Activated CD4-positive, alpha-beta T cell treated with anti-CD3 and anti-CD28 coated beads, Interleukin-2, amount 50 U/mL, for 48 hours (primary cell): ENCODE results near the gene SYCP3.
"Not testable (repeated sequence)": the region's sequence is repeated elsewhere in the genome, so short reads cannot be mapped to it uniquely, and the experiment has no call there.

Experiments
- DNase-seq, 2 experiments: peaks; one replicate each; pipeline ENCODE4 v3.0.0-alpha.2; 2020

Gene SYCP3

GRCh38 chr12:101759396-101760047 lies 20.3 kb upstream of the SYCP3 start:
- no peak for DNase-seq

- no peak for DNase-seq
These were observed 10.9 kb upstream of the SYCP3 start for GRCh38 chr12:101750152-101750551.

DNA sequence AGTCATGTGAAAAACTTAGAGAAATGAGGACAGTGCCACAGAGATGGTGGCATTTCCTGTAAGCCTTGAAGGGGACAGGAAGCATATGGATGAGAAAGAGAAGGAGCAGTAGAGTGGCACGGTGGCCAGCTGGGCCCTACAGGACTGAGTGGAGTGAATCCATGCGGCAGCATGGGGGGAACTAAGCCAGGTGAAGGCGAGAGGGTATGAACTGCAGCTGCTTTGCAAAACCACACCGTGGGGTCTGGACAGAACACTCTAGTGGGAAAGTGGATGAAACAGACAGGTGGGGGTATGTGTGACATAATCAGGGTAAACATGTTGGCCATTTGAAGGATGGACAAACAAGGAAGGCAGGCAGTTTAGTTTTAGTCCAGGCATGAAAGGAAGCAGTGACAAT lies 10.4 kb upstream of the SYCP3 start:
- DNase-seq = no peak

- no peak for DNase-seq
These were observed 9.6 kb upstream of the SYCP3 start for GRCh38 chr12:101748907-101749306.

DNA sequence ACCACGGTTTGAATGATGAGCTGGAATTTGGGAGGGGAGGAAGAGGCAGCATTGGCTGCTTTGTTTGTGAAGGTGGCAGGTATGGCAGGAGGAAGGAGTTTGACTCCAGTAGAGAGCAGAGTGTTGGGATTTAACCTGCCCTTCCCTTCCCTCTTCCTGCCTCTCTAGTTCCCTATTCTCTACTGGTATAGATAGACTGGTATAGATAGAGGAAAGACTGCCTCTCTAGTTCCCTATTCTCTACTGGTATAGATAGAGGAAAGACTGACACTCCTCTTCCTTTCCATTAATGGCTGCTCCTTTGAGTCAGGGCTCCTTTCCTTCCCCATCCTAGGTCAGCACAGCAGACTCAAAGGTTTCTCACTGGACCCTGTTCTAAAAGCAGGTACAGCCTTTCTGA lies 8.4 kb upstream of the SYCP3 start:
- no peak for DNase-seq

DNA sequence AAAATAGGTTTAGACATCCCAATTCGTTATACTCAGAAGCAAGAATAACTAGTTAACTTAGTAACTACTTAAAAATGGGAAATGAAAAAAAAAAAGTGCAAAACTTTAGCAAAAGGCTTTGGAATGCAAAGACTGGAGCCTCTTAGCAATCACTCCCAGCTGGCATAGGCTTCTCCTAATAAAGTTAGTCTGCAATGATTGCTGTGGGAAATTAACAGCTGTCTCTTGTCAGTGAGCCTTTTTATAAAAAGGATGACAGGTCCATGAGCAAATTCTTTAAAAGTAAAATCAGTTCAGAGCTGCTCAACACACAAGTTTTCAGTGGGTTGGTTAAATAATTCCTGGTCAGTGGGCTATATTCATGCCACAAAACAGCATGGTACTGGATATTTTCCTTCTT lies 7.4 kb upstream of the SYCP3 start:
- DNase-seq = no peak

DNA sequence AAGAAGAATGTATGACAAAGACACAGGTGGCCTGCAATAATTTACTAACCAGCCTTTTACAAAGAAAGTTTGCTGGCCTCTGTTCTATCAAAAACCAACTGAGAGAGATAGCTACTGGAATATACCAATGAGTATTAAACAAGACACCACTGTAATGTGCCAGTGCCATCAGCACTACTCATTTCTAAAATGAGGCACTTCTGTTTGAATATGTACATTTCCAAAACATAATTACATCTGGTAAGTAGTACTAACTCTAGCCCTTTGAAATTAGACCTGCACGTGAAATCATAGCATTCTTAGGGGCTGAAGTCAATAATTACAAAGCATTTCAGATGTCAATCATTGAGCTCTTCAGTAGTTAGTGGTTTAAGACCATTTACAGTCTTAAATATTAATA lies 6.9 kb upstream of the SYCP3 start:
- DNase-seq = no peak

- no peak for DNase-seq
These were observed 6.2 kb upstream of the SYCP3 start for GRCh38 chr12:101745481-101745880.

DNA sequence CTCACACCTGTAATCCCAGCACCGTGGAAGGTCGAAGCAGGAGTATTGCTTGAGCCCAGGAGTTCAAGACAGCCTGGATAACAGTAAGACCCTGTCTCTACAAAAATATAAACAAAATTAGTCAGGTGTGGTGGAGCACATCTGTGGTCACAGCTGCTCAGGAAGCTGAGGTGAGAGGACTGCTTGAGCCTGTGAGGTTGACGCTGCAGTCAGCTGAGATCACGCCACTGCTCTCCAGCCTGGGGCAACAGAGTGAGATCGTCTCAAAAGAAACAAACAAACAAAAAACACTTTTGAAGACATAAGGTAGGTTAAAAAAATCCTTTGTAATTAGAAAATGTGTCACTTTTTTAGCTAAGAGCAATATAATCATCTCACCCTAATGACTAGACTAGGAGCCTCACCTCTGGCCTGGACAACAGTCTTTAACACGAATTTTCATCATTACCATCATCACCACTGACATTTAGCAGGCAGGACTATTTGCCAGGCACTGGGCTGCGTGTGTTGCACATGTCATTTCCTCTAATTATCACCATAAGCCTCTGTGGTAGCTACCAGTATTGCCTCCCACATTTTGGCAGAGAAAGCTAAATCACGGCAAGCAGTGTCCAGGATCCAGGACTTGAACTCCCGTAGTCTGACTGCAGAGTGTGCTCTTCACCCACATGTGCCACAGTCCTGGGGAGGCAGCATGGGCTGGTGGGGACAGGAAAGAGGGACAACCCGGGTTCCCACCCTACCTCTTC lies 4.6 kb upstream of the SYCP3 start:
- DNase-seq = no peak

- DNase-seq = no peak
These were observed 4.0 kb upstream of the SYCP3 start for GRCh38 chr12:101743242-101743641.

DNA sequence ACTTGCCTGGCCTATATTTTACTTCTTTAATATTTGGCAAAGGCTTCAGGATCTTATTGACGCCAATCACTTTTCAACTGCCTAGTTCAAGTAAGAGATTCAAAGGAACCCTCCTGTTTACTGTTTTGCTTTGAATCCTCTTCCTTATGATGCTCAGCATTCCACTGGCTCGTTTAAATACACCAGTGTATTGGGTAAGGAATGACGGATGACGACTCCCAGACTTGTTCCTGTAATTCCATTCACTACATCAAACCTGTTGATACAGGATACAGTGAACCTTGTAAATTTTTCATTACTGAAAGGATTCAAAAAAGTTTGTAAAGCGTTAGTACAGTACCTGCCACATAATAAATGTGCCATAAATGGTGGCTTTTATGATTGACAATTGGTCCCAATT lies 1.7 kb upstream of the SYCP3 start:
- no peak for DNase-seq

GRCh38 chr12:101740566-101740965 lies 1.3 kb upstream of the SYCP3 start:
- no peak for DNase-seq

GRCh38 chr12:101737476-101737875 lies 1.8 kb downstream of the SYCP3 start:
- DNase-seq = no peak

DNA sequence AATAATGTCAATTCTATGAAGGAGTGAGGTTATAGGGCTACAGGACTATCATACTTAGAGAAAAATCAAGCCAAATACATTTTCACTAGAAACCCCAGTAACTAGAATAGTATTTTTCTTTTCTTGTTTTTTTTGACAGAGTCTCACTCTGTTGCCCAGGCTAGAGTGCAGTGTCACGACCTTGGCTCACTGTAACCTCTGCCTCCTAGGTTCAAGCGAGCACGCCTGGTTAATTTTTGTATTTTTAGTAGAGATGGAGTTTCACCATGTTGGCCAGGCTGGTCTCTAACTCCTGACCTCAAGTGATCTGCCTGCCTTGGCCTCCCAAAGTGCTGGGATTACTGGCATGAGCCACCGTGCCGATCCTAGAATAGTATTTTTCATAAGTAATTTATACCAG lies 4.8 kb downstream of the SYCP3 start:
- not testable (repeated sequence) for DNase-seq

DNA sequence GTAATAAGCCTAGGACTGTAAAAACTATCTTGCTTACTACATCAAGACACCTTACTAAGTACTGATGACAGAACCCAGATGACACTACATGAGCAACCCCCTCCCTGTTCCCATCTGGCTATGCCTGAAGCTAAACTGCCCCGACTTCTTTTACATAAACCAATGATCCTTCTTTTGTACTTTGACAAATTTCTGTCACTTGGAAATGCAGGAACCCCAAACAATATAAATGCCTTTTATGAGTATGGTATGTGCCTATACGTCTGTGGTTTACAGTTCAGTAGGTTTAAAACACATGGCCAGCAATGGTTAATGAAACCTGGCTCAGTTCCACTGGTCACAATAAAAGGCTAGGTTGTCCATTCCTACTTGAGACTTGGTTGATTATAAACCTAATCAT lies 6.1 kb downstream of the SYCP3 start:
- DNase-seq = no peak

- DNase-seq = no peak
These were observed 6.9 kb downstream of the SYCP3 start for GRCh38 chr12:101732318-101732717.

GRCh38 chr12:101729842-101730241 lies 9.4 kb downstream of the SYCP3 start:
- DNase-seq = no peak

DNA sequence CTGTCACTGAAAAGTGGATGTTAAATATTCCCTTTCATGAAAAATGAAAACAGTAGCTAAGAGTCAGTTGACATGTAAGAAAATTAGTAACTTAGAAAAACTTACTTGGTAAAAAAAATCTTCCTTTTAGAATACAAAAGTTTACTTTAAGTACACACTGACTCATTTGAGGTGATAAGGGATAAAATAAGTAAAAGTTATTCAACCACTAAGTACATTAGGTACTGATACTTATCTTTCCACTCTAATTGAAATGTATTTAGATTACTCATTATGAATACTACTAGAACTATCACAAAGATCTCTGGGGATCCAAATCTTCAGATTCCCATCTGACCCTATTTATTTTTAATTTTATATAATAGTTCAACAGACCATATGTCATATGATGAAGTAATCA lies 12.2 kb downstream of the SYCP3 start:
- DNase-seq = no peak

- DNase-seq = no peak
These were observed 16.9 kb downstream of the SYCP3 start for GRCh38 chr12:101722392-101722791.

DNA sequence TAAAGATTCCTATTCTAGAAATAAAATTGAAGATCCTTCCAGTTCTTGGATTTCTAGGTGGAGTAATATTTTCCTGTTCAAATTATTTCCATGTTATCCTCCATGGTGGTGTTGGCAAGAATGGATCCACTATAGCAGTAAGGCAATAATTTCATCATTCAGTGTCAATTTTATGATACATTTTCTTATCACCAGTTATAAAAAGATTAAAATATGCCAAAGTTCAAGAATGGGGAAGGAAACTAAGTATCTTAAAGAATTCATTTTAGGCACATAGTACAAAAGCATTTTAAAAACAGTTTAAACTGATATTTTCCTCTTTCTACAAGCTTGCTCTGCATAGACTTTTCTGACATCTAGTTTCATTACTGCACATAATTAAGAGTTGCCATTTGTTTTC lies 19.1 kb downstream of the SYCP3 start:
- DNase-seq = no peak

GRCh38 chr12:101719566-101719965 lies 19.7 kb downstream of the SYCP3 start:
- no peak for DNase-seq

DNA sequence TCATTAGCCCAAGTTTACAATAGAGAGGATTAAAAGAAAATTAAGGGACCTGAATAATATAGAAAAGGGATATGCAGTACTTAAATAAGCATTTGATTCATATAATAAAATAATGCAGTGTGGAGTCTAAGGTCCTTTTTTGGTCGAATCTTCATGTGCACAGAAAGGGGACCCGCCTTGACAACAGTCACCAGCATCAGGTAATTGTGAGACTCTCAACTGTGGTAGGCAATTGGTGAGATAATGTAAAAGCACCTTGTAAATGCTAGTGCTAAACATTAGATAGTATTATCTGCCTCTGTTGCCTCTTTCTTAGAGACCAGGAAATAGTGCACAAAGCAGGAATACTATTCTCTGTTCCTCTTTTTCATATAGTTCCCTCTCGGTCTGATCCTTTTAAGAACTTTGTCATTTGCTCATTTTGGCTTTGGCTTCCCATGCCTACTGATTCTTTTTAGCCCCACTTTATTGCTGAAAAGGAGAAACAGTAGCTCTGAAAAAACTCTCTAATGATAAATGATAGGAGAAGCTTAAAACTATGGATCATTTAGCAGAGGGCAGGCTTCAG lies 24.3 kb downstream of the SYCP3 start:
- no peak for DNase-seq

DNA sequence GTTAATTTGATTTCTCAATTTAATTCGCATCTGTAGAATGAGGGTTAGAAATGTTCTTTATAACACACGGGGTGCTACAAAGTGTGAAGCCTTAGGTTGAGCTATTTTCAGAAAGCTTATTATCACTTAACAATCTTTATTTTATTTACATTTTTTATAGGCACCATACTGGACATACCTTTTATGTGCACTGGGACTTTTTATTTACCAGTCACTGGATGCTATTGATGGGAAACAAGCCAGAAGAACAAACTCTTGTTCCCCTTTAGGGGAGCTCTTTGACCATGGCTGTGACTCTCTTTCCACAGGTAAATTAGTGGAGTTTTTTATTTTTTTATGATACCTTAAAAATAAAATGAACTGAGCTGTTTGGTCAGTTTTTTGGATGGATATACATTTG lies 25.3 kb downstream of the SYCP3 start:
- DNase-seq = no peak

DNA sequence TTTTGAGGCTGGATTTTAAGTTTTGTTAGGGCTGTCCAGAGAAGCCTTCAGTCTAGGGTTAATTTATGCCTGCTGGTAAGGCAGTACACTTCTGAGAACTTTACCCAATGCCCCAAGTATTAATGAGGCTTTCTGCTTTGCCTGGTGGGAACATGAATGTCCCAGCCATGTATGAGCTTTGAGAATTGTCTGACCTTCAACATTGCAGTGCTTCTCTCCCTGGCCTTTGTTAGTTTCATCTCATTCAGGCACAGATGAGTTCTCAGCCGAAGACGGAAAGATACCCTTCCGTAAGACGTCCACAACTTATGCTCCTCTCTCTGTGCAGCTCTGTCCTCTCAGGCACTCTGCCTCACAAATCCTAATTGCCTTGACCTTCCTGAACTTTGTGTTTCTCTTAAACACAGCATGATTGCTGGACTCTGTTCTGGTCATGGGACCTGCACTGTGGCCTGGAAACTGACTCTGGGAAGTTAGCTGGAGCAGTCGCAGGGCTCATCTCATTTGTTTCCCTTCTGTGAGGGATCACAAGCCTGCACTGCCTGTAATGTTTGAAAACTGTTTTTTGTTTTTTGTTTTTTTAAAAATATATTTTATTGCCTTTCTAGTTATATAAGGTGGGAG lies 26.1 kb downstream of the SYCP3 start:
- DNase-seq = no peak
